Stimulated activated CD4-positive, alpha-beta T cell treated with anti-CD3 and anti-CD28 coated beads, Interleukin-12 subunit alpha, Interleukin-12 subunit beta, amount 100 ng/mL, for 4 hours (primary cell): ENCODE measurements around the gene FAS.

Experiments used
- DNase-seq: peaks from one replicate; pipeline ENCODE4 v3.0.0-alpha.2; 2020

The FAS gene

DNA sequence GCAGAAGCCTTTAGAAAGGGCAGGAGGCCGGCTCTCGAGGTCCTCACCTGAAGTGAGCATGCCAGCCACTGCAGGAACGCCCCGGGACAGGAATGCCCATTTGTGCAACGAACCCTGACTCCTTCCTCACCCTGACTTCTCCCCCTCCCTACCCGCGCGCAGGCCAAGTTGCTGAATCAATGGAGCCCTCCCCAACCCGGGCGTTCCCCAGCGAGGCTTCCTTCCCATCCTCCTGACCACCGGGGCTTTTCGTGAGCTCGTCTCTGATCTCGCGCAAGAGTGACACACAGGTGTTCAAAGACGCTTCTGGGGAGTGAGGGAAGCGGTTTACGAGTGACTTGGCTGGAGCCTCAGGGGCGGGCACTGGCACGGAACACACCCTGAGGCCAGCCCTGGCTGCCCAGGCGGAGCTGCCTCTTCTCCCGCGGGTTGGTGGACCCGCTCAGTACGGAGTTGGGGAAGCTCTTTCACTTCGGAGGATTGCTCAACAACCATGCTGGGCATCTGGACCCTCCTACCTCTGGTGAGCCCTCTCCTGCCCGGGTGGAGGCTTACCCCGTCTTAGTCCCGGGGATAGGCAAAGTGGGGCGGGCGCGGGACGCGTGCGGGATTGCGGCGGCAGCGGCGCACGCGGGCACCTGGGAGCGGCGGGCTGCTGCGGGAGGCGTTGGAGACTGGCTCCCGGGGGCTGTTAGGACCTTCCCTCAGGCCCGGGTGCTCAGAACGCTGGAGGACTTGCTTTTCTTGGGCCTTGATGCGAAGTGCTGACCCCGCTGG, at the start of gene FAS:
TSS of gene FAS (plus strand) at position 415 of the 777 bp plus-strand sequence. CDS start at position 494, 79 bp downstream.
- DNase-seq, result peak; percentile 69

GRCh38 chr10:88941026-88941425, 49.6 kb upstream of the FAS start:
- no peak for DNase-seq

- no peak for DNase-seq
Observed at GRCh38 chr10:88943778-88944177, 46.8 kb upstream of the FAS start.

DNA sequence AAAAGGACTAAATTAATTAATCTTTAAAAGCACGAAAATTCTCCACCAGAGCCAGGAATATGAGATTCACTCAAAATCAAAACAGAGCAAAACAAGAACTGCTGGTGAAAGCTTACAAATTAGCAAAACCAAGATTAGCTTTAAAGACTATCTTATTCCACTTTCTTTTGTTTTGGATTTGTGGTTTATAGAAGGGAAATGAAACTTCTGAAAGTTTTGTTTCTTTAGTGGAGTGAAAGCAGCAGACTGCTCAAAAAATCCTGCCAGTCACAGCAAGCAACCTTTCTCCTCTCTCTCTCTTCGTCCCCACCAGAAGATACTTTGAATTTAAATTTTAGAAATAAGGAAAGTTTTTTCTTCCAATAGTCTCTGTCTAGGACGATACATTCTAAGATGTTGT, 45.8 kb upstream of the FAS start:
- no peak for DNase-seq

DNA sequence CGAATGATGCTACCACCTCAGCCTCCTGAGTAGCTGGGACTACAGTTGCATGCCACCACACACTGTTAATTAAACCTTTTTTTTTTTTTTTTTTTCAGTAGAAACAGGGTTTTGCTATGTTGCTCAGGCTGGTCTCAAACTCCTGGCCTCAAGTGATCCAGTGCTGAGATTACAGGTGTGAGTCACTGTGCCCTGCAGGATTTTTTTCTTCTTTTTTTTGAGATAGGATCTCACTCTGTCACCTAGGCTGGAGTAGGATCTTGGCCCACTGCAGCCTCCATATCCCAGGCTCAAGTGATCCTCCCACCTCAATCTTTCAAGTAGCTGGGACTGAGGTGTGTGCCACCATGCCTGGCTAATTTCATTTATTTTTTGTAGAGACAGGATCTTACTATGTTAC, 44.4 kb upstream of the FAS start:
- no peak for DNase-seq

- DNase-seq, result no peak
Observed at GRCh38 chr10:88946965-88947590, 43.5 kb upstream of the FAS start.

DNA sequence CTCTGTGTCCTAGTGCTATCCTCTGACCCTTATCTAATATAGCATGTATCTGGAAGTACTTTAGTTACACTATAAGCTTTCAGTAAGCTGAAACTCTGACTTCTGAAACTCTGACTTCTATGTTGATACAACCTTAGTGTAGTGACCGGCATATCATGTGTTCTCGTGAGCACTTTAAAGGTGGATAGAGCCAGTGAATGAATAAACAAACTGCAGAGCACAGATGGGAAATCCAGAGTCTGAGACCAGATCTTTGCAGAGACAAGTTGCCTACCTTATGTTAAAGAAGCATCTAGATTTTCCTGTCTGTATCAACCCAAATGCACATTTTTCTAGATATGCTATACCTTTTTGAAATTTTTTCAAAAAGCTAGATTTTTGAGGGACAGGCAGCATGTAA, 41.5 kb upstream of the FAS start:
- no peak for DNase-seq

GRCh38 chr10:88949912-88950837, 40.4 kb upstream of the FAS start:
- no peak for DNase-seq

DNA sequence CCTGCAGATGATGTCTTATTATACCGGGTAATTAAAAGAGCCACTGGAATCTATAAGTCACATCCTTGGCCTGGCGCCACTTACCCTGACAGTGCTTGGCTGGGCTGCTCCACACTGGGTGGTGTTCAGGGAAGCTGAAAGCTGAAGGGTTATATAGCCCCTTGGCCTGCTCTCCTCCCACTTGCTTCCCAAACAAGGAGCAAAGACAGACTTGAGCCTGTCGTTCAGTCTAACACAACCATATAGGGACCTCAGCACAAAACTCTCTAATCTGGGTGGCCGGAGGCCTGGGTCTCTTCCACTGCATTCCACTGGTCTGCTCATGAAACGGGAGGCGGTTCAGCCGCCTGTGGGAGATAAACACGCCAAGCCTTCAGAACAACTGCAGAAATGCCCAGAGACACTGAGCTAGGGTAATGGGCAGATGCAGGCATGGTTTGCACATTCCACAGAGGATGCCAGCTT, 37.9 kb upstream of the FAS start, which contains the start of gene ACTA2:
TSS of gene ACTA2 (minus strand) at position 127 of the 465 bp plus-strand sequence. CDS start 3,843 bp downstream, outside the sequence.
- no peak for DNase-seq

GRCh38 chr10:88953662-88954061, 36.9 kb upstream of the FAS start:
- DNase-seq, result no peak

DNA sequence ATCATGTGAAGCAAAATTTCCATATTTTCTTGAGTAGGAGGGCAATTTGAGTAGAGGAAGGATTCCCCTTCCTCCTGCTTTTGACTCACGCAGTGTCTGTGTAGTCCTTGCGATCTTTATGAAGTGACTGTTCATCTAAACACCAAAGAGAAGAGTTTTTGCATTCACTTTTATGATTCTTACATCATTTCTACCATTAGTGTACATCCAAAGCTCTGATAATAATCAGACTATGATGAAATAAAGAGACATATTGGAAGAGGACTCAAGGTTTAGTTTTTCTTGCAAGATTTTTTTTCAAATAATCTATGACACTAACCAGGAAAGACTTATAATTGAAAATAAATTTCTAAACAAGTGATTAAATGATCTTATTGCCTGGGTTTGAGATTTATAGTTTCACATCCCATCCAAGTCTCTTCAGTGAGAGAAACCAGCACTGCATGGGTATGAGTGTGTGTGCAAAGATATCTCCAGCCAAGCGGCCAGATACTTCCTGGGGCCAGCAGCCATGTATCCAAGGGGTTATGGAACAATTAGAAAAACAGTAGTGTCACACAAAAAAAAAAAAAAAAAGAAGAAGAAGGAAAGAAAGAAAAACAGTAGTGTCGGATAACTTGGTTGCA, 36.0 kb upstream of the FAS start:
- DNase-seq, result no peak

- no peak for DNase-seq
Observed at GRCh38 chr10:88957381-88957780, 33.2 kb upstream of the FAS start.

DNA sequence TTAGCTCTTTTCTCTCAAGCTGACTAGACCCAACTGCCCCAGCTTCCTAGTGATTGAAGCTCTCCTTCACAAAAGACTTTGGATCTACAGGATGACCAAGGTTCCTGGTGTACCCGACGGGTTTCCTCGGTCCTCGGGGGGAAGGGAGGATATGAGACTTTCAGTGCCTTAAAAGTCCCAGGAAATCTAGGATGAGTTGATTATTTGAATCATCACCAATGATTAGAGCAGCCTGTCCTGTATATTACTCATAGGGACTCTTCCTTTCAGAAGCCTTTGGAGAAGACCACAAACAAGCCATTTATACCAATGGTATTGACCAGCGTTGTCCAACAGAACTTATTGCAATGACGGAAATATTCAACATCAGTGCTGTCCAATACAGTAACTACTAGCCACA, 31.9 kb upstream of the FAS start:
- no peak for DNase-seq

GRCh38 chr10:88960802-88961201, 29.8 kb upstream of the FAS start:
- no peak for DNase-seq

DNA sequence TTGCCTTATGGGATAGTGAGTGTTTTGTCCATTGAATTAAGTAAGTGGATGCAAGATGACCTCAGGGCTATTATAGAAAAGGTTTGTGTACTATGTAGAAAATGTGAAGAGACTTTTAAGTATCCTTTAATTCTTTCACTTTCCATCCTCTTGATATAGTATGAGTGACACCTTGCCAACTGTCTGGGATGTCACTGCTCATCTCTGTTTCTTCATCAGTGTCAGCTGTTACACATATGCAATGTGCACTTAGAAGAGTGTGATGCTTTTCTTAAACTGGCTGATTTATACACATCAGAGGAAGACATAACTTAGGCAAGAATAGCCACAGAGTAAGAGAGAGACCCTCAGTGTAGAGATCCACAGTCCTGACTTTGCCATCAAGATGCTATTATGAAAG, 29.3 kb upstream of the FAS start:
- no peak for DNase-seq

DNA sequence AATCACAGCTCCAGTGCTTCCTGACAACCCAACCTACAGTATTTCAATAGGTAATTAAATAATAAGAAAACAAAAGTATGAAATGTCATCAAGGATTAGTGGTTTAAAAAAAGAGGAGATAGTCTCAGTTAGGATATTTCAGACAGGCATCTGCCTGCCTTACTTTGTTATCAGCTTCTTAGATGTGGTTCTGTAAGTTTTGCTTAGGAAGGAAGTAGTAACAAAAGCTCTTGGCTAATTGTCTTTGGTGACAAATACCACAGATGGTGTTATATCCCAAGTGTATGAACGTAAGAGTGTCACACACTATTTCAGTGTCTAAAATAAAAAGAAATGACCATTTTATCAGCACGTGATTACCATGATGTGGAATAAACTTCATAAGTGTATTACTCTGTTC, 28.3 kb upstream of the FAS start:
- DNase-seq, result no peak

DNA sequence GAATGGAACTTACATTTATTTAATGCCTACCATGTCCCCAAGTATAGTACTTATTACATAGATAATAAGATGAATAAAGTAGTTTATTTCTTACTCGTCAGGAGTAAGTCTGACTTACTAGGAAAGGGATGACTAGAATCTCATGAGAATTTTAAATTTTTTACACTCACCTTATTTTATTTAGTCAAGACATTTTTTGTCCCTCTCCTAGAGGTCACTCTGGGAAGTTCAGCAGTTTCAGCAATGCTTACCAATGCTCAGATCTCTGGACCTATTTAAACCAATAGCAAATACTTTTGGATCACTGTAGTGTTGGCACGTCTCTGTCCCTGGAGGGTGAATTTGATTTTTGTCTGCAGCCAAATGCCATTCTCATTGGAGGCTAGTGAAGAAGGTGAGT, 27.3 kb upstream of the FAS start:
- no peak for DNase-seq

- DNase-seq, result no peak
Observed at GRCh38 chr10:88964360-88964759, 26.2 kb upstream of the FAS start.

GRCh38 chr10:88964869-88965415, 25.7 kb upstream of the FAS start:
- DNase-seq, result no peak

DNA sequence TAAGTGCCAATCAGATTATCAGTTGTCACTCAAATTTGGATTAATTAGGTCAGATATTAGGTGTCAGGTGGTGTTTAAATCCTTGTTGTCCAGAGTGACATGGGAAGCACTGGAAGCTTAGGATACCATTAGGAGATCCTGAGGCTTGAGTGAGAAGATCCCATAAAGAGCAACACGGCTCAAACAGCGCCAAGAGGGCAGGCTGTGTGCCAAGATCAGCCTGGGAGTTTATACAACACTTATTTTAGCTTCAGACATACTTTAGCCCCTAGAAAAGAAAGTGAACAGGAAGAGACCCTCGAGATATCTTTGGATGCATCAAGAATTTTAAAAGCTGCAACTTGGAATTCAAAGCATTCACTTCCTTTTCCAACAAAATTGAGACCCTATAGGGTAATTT, 23.8 kb upstream of the FAS start:
- no peak for DNase-seq

DNA sequence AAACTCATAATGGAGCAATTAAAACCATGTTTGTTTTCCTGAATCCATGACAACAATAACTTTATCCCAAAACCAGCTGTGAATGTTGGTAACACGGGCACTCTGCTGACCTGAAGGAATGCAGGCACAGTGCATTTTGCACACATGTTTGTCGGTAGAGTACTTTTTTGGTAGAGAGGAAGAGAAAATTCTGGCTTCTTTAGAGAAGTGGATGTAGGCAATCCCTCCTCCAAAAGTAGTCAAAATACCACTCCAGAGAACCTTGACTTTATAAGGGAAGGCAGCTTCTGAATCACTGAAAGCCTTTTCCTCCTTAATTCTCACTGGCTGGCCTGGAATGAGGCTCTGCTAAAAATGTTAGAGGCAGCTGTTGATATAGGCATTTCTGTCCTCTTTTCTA, 22.2 kb upstream of the FAS start:
- no peak for DNase-seq

GRCh38 chr10:88971221-88972061, 19.2 kb upstream of the FAS start:
- DNase-seq, result no peak
